Measurements from ENCODE around the gene ETNPPL.
"Not testable (repeated sequence)": the region's sequence is repeated elsewhere in the genome, so short reads cannot be mapped to it uniquely, and the experiment has no call there.

ETNPPL gene

DNA sequence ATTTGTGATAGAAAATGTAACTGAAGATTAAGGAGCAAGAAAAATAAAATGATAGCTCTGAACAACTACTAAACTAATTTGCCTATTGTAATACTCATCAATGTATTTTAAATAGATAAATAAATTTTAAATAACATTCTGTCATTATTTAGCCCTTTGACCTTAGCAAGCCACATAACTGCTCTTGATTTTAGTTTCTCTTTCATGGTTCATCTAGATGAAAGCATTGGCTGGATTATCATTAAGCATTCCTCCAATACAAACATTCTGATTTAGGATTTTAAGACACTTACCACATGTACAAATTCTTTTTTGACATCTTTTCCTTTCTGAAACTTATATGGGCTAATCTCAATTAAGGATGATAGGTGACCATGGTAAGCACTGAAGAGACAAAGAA lies 8.5 kb downstream of the ETNPPL start:
- no peak for DNase-seq

- peak in 1 of 4 experiments; percentile 15 for DNase-seq
Observed at GRCh38 chr4:108751321-108751720, 11.5 kb downstream of the ETNPPL start.

GRCh38 chr4:108749119-108749518 lies 13.7 kb downstream of the ETNPPL start:
- DNase-seq: no peak

- no peak for DNase-seq
Observed at GRCh38 chr4:108746511-108746910, 16.3 kb downstream of the ETNPPL start.

GRCh38 chr4:108744307-108744706 lies 18.5 kb downstream of the ETNPPL start:
- no peak for DNase-seq

DNA sequence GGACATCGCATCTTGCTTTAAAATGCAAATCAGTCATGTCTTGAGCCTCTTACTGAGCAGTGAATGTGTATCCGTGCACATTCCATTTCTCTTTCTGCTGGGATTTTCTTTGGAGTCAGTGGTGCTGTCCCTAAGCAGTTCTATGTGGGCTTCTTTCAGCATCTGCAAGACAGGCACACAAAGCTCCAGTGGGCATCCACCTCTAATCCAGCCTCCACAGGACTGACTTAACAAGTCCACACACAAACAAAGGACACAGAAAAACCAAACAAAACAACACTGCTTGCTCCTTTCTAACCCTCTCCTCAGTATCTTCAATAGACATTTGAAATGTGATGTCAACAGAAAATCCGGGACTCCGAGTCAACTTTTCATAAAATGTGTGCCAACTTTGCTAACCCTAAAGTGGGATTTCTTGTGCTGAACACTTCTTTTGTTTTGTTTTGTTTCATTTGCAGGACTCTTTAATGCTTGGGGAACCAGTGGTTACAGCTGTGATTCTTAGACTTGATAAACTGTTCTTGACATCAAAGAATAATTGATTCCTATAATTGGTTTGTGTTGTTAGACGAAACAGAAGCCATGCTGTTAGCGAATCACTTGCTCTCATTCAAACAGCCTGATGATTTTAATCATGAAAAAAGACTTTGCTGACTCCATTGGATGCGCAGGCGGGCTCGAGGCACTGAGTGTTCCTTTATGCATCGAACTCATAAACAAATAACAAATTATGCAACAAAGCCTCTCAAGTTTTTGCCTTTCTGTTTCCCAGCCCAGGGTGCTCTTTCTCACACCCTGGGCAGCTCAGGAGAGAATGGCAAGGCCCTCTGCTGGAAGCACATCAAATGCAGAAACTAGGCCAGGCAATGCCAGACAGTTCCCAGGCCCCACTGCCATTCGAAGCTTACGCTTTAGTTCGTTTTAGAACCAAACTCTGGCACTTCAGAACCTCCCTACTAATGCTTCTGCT lies 20.1 kb downstream of the ETNPPL start:
- no peak for DNase-seq

DNA sequence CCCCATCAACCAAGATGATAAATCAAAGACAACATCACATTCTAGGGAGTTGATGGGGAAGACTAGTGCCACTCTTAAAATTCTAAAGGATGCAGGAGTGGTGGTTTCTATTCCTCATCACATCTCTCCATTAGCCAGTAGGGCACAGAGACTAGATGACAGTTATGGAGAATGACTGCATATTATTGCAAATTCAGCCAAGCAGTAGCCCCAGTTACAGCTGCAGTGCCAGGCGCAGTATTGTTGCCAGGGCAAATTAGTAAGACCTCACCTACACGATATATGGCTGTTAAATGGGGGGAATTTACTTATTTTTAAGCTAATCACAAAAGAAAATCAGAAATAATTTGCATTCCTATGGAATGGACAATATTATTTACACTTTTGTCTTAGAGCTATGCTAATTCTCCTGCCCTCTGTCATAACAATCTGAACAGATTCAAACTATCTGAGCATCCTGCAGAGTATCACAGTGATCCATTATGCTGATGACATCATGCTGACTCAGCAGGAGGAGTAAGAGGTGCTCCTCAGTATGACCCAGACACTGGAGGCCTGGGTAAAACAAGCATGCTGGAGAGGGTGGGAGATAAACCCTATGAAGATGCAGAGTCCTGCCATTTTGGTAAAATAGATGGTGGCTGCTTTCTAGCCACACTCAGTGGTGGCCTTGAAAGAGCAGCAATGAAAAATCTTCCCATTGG lies 24.7 kb downstream of the ETNPPL start:
- DNase-seq: no peak

DNA sequence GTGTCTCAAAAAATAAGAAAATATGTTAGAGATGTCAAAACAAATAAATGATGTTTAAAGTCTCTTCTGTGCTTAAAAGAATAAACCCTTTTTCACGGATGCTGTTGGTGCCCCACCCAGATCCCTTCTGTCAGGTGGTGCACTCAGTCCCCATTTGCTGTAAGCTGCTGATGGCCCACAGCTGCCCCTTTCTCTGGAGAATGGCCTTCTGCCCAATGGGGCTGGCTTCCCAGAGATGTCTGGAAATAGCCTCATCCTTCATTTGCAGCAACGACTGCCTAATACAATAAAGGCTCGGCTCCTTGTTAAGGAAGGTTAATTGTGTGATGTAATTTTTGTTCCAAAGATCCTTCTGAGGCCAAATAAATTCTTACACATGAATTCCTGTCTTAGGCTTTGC lies 31.8 kb downstream of the ETNPPL start:
- no peak for DNase-seq

DNA sequence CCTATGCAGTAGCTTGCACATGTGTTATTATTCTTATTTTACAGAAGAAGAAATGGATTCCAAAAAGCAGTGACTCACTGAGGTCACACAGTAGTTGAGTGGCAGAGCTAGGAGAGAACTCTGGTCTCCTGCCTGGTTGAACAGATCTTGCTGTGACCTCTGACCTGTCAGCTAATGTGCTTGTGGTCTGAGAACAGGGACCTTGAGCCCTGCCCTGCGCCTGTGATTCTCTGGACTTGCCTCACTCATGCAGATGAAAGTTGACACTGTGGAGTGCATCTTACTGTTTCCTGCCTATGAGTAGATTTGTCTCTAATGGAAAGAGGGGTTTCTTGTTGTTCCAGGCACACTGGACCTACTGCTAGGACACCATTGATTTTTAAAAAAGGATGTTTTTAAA lies 32.3 kb downstream of the ETNPPL start:
- no peak for DNase-seq

GRCh38 chr4:108729731-108730130 lies 33.1 kb downstream of the ETNPPL start:
- DNase-seq: no peak

DNA sequence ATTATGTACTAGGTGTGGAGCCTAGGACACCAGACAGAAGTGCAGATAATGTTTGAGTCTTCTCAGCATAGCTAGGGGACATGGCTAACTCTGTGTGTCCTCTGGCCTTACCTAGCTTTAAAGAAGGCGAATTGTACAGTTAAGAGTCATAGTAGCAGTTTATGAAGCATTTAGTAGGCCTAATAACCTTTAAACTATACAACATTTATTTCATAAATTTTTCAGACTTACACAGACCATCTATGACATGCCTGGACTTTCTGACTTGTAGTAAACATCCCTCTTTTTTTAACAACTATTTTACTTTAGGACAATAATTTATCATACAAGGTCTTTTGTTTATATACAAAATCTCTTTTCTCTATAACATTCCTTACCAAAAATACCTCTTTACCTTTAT lies 37.4 kb downstream of the ETNPPL start:
- DNase-seq: no peak

DNA sequence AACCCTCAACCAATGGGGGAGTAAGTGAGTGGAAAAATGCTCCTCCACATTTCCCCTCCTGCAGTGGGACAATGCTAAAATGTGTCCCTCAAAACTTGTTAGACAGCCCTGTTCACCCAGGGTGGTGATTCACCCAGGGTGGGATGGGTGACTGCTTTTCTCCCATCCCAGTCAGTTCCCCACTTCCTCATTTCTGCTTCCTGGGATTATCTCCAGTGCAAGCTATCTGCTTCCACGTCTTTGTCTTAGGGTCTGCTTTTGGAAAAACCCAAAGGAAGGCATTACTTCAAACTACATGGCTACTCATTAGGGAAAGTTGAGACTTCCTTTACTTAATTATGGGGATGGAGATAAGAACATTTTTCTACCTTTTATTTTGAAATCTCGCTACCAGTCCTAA lies 45.5 kb downstream of the ETNPPL start:
- DNase-seq: no peak

GRCh38 chr4:108716340-108716739 lies 46.5 kb downstream of the ETNPPL start:
- no peak for DNase-seq

DNA sequence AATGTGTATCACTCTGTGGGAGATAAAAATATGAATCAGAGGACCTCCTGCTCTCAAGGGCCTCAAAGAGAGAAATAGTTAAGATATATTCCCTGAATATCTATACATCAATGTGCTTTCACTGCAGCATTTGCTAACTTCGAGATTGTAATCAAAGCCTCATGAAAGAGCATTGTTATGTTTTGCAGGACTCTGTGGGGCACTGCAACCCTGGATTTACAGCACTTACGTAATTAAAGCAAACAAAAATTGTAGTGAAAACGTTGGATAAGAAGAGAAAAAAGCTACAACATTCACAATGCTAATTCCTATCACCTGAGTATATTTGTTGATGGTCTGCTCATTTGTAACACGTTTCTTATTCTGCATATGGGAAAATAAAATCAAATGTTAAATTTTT lies 48.0 kb downstream of the ETNPPL start:
- DNase-seq: no peak

GRCh38 chr4:108710578-108710977 lies 52.3 kb downstream of the ETNPPL start:
- DNase-seq: not testable (repeated sequence)

DNA sequence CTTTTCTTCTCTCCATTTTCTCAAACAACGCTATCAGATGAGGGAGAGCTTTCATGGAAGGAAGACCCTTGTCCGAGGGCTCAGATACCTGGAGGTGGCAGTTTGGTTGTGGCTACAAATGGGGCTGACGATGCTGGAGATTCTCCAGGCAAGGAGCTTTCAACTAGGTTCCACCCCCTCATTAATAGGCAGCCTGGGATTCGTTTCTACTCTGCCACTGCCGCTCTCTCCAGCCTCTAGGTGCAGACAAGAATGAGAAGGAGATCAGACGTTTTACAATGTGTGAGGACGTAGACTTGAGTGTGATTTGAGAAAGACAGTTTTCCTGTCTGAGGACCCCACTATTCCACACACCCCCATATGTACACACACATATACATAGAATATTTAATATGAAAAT lies 53.1 kb downstream of the ETNPPL start:
- DNase-seq: no peak

DNA sequence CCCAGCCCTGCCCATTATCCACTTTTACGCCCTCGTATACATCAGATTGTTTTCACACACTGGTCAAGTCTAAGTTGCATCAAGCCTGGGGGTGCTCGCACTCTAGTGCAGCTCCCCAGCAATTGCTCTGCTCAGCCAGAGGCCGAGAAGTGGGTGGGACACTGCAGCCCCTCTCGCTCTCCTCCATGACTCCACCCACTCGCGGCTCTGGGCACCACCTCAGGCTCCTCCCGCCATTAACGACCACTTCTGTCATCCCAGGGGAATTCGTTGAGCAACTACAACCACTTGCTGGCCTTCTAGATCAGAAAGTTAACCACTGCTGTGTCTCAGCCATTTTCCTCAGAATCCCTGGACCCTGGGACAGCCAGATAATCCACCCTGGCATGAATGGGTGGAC lies 53.6 kb downstream of the ETNPPL start:
- DNase-seq: no peak

DNA sequence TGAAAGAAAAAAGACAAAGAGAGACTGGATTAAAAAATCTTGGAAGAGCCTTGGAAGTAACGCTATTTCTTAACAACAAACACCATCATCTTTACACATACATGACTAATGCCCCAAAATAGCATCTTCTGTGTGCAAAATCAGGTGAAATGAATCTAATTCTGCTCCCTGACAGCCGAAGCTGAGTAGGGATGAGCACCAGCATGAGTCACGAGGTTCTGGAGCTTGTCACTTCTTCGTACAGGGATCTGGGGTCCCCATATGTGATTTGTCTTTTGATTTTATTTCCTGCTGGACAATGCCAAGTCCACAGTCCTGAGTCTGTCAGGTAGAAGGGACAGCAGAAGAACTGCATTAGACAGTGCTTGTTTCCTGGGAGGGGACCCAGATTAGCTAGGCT lies 56.6 kb downstream of the ETNPPL start:
- DNase-seq: no peak

DNA sequence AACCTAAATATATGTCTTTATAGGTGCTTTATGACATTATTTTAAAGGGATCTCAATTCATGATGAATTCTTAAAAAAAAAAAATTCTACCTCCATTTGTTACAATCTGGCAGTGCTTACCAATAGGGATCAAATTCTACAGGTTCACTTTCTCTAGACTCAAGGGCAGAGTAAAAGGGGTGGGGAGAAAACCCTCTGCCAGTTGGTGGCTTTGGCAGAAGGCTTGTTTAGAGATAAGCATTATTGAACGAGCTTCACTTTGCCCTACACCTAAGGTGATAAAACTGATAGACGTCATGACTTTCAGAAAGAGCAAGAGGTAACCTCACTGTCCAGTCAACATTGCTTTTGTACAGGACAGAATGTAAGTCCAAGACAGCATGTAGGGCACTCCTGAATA lies 58.9 kb downstream of the ETNPPL start:
- DNase-seq: no peak

- DNase-seq: no peak
Observed at GRCh38 chr4:108703370-108703769, 59.5 kb downstream of the ETNPPL start.

DNA sequence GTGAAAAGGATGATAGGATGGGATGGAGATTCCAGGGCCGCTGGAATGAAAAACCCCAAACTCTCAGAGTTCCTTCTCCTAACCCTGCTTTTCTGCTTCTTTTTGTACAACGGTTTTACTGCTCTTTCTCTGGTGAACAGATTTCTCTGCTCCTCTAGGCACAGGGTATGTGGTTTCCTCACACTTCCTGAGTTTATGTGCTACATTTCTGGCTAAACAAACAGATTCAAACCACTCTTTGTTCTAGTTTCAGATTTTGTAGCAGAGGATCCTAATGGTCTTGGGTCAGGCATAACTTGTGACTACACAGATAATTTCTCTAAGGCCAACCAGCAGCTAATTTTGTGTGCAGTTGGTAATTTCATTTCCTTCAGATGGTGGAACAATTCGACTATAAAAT lies 59.9 kb downstream of the ETNPPL start:
- DNase-seq: no peak

- DNase-seq: no peak
Observed at GRCh38 chr4:108700081-108700757, 62.6 kb downstream of the ETNPPL start.

- no peak for DNase-seq
Observed at GRCh38 chr4:108696160-108696559, 66.7 kb downstream of the ETNPPL start.

Measured in suppressor macrophage (primary cell).